ENCODE measurements around the gene PIK3R2.

DNA sequence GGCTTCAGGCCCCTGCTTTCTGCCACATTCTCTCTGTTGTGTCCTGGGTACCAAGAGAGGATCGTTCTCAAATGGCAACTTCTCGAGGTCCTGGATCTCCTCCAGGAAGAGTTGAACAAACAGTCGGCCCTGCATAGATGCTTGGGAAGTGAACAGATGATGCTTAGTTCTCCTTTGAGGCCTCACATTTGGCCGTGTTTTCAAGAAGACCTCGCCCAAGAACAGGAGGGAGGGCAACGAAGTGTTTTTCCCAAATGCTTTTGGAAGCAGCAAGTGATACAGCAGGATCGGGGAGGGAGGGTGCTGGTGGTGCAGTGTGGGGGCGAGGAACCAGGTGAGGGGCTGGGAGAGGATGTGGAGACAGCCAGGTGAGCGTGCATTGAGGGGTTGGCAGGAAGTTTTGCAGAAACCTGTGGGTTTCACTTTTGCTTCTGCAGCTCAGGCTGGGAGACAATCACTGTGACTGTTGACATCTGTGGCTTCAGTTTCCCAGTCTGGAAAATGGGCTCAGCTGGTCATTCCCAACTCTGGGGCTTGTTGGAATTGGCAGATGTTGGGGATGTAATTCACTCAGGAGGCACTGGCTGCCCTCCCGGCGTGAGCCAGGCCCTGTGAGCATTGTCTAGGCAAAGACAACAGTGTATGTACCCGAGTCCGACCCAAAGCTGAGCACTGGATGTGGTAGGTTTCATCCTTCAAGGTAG is 33.8 kb upstream of the PIK3R2 start:
- TF ChIP-seq CTCF (IDR thresholded peaks at IDR 0.05): no peak
- TF ChIP-seq POLR2A (IDR thresholded peaks at IDR 0.05): no peak
- TF ChIP-seq POLR2AphosphoS5 (IDR thresholded peaks at IDR 0.05; ENCODE audit: insufficient read depth in 1 of 2, low read depth in 1 of 2): no peak
